Measurements from ENCODE around the gene TRAF3.

Gene TRAF3

GRCh38 chr14:102751088-102751487 is 26.2 kb upstream of the TRAF3 start:
- Histone ChIP-seq H3K4me3 (ENCODE audit: low read depth in 1 of 5, low read length in 5 of 5) (no peak overlapping the region), H3K9me3 (ENCODE audit: control insufficient read depth in 5 of 5, low read length in 5 of 5) (no peaks in the 10 kb centered on the region), H3K4me1 (ENCODE audit: control insufficient read depth in 5 of 5, insufficient read depth in 5 of 5, low read length in 5 of 5) (no peaks in the 10 kb centered on the region), H3K36me3 (ENCODE audit: control insufficient read depth in 5 of 5, insufficient read depth in 5 of 5, low read length in 5 of 5) (peaks cover 0 to 8% (median 3%) of the 10 kb centered on the region in 5 donors), H3K27ac (ENCODE audit: low read depth, low read length) (no peak overlapping the region), H3K27me3 (ENCODE audit: control insufficient read depth in 5 of 5, insufficient read depth in 4 of 5, low read length in 5 of 5) (no peaks in the 10 kb centered on the region), H3K9ac (ENCODE audit: low read length in 5 of 5) (no peak overlapping the region)

GRCh38 chr14:102752239-102752847 is 24.9 kb upstream of the TRAF3 start:
- Histone ChIP-seq H3K27ac (ENCODE audit: low read depth, low read length) (no peak overlapping the region), H3K9ac (ENCODE audit: low read length in 5 of 5) (no peak overlapping the region), H3K4me1 (ENCODE audit: control insufficient read depth in 5 of 5, insufficient read depth in 5 of 5, low read length in 5 of 5) (no peaks in the 10 kb centered on the region), H3K27me3 (ENCODE audit: control insufficient read depth in 5 of 5, insufficient read depth in 4 of 5, low read length in 5 of 5) (no peaks in the 10 kb centered on the region), H3K36me3 (ENCODE audit: control insufficient read depth in 5 of 5, insufficient read depth in 5 of 5, low read length in 5 of 5) (peaks cover 0 to 5% (median 1%) of the 10 kb centered on the region in 5 donors), H3K4me3 (ENCODE audit: low read depth in 1 of 5, low read length in 5 of 5) (no peak overlapping the region), H3K9me3 (ENCODE audit: control insufficient read depth in 5 of 5, low read length in 5 of 5) (no peaks in the 10 kb centered on the region)

GRCh38 chr14:102754370-102755262 is 22.6 kb upstream of the TRAF3 start:
- Histone ChIP-seq H3K27ac (ENCODE audit: low read depth, low read length) (no peak overlapping the region), H3K9me3 (ENCODE audit: control insufficient read depth in 5 of 5, low read length in 5 of 5) (no peaks in the 10 kb centered on the region), H3K4me3 (ENCODE audit: low read depth in 1 of 5, low read length in 5 of 5) (no peak overlapping the region), H3K27me3 (ENCODE audit: control insufficient read depth in 5 of 5, insufficient read depth in 4 of 5, low read length in 5 of 5) (peaks cover 0 to 4% (median 0%) of the 10 kb centered on the region in 5 donors), H3K9ac (ENCODE audit: low read length in 5 of 5) (no peak overlapping the region), H3K36me3 (ENCODE audit: control insufficient read depth in 5 of 5, insufficient read depth in 5 of 5, low read length in 5 of 5) (no peaks in the 10 kb centered on the region), H3K4me1 (ENCODE audit: control insufficient read depth in 5 of 5, insufficient read depth in 5 of 5, low read length in 5 of 5) (no peaks in the 10 kb centered on the region)

- no peak overlapping the region for H3K4me3 ChIP-seq (ENCODE audit: low read depth in 1 of 5, low read length in 5 of 5)
- no peak overlapping the region for H3K27ac ChIP-seq (ENCODE audit: low read depth, low read length)
- no peaks in the 10 kb centered on the region for H3K36me3 ChIP-seq (ENCODE audit: control insufficient read depth in 5 of 5, insufficient read depth in 5 of 5, low read length in 5 of 5)
- no peak overlapping the region for H3K9ac ChIP-seq (ENCODE audit: low read length in 5 of 5)
- H3K27me3 ChIP-seq (ENCODE audit: control insufficient read depth in 5 of 5, insufficient read depth in 4 of 5, low read length in 5 of 5), result peaks cover 7 to 19% (median 11%) of the 10 kb centered on the region in 5 donors
- H3K4me1 ChIP-seq (ENCODE audit: control insufficient read depth in 5 of 5, insufficient read depth in 5 of 5, low read length in 5 of 5), result peaks cover 0 to 9% (median 0%) of the 10 kb centered on the region in 5 donors
- no peaks in the 10 kb centered on the region for H3K9me3 ChIP-seq (ENCODE audit: control insufficient read depth in 5 of 5, low read length in 5 of 5)
Observed at GRCh38 chr14:102757646-102758045, 19.6 kb upstream of the TRAF3 start.

- Histone ChIP-seq H3K4me3 (ENCODE audit: low read depth in 1 of 5, low read length in 5 of 5) (no peak overlapping the region), H3K9ac (ENCODE audit: low read length in 5 of 5) (no peak overlapping the region), H3K9me3 (ENCODE audit: control insufficient read depth in 5 of 5, low read length in 5 of 5) (no peaks in the 10 kb centered on the region), H3K4me1 (ENCODE audit: control insufficient read depth in 5 of 5, insufficient read depth in 5 of 5, low read length in 5 of 5) (peaks cover 0 to 9% (median 0%) of the 10 kb centered on the region in 5 donors), H3K36me3 (ENCODE audit: control insufficient read depth in 5 of 5, insufficient read depth in 5 of 5, low read length in 5 of 5) (no peaks in the 10 kb centered on the region), H3K27me3 (ENCODE audit: control insufficient read depth in 5 of 5, insufficient read depth in 4 of 5, low read length in 5 of 5) (peaks cover 7 to 22% (median 11%) of the 10 kb centered on the region in 5 donors), H3K27ac (ENCODE audit: low read depth, low read length) (no peak overlapping the region)
Observed at GRCh38 chr14:102758087-102758486, 19.2 kb upstream of the TRAF3 start.

- H3K36me3 ChIP-seq (ENCODE audit: control insufficient read depth in 5 of 5, insufficient read depth in 5 of 5, low read length in 5 of 5), result no peaks in the 10 kb centered on the region
- H3K27me3 ChIP-seq (ENCODE audit: control insufficient read depth in 5 of 5, insufficient read depth in 4 of 5, low read length in 5 of 5), result peaks cover 7 to 26% (median 11%) of the 10 kb centered on the region in 5 donors
- H3K4me1 ChIP-seq (ENCODE audit: control insufficient read depth in 5 of 5, insufficient read depth in 5 of 5, low read length in 5 of 5), result peaks cover 0 to 15% (median 3%) of the 10 kb centered on the region in 5 donors
- H3K9me3 ChIP-seq (ENCODE audit: control insufficient read depth in 5 of 5, low read length in 5 of 5), result no peaks in the 10 kb centered on the region
- H3K27ac ChIP-seq (ENCODE audit: low read depth, low read length), result no peak overlapping the region
- H3K4me3 ChIP-seq (ENCODE audit: low read depth in 1 of 5, low read length in 5 of 5), result no peak overlapping the region
- H3K9ac ChIP-seq (ENCODE audit: low read length in 5 of 5), result no peak overlapping the region
Observed at GRCh38 chr14:102759456-102760187, 17.6 kb upstream of the TRAF3 start.

GRCh38 chr14:102760496-102761193 is 16.6 kb upstream of the TRAF3 start:
- Histone ChIP-seq H3K4me1 (ENCODE audit: control insufficient read depth in 5 of 5, insufficient read depth in 5 of 5, low read length in 5 of 5) (peaks cover 0 to 15% (median 3%) of the 10 kb centered on the region in 5 donors), H3K36me3 (ENCODE audit: control insufficient read depth in 5 of 5, insufficient read depth in 5 of 5, low read length in 5 of 5) (no peaks in the 10 kb centered on the region), H3K27ac (ENCODE audit: low read depth, low read length) (no peak overlapping the region), H3K9me3 (ENCODE audit: control insufficient read depth in 5 of 5, low read length in 5 of 5) (no peaks in the 10 kb centered on the region), H3K27me3 (ENCODE audit: control insufficient read depth in 5 of 5, insufficient read depth in 4 of 5, low read length in 5 of 5) (peaks cover 7 to 26% (median 11%) of the 10 kb centered on the region in 5 donors), H3K9ac (ENCODE audit: low read length in 5 of 5) (no peak overlapping the region), H3K4me3 (ENCODE audit: low read depth in 1 of 5, low read length in 5 of 5) (no peak overlapping the region)

GRCh38 chr14:102761206-102761605 is 16.0 kb upstream of the TRAF3 start:
- no peak overlapping the region for H3K9ac ChIP-seq (ENCODE audit: low read length in 5 of 5)

GRCh38 chr14:102764220-102764671 is 13.0 kb upstream of the TRAF3 start:
- Histone ChIP-seq H3K4me3 (ENCODE audit: low read depth in 1 of 5, low read length in 5 of 5) (no peak overlapping the region), H3K27ac (ENCODE audit: low read depth, low read length) (no peak overlapping the region), H3K36me3 (ENCODE audit: control insufficient read depth in 5 of 5, insufficient read depth in 5 of 5, low read length in 5 of 5) (no peaks in the 10 kb centered on the region), H3K4me1 (ENCODE audit: control insufficient read depth in 5 of 5, insufficient read depth in 5 of 5, low read length in 5 of 5) (peaks cover 0 to 20% (median 4%) of the 10 kb centered on the region in 5 donors), H3K9me3 (ENCODE audit: control insufficient read depth in 5 of 5, low read length in 5 of 5) (no peaks in the 10 kb centered on the region), H3K9ac (ENCODE audit: low read length in 5 of 5) (no peak overlapping the region), H3K27me3 (ENCODE audit: control insufficient read depth in 5 of 5, insufficient read depth in 4 of 5, low read length in 5 of 5) (peaks cover 7 to 24% (median 11%) of the 10 kb centered on the region in 5 donors)

More at GRCh38 chr14:102761206-102761605, 16.0 kb upstream of the TRAF3 start:
- Histone ChIP-seq H3K27ac (ENCODE audit: low read depth, low read length) (no peak overlapping the region), H3K4me3 (ENCODE audit: low read depth in 1 of 5, low read length in 5 of 5) (no peak overlapping the region), H3K9me3 (ENCODE audit: control insufficient read depth in 5 of 5, low read length in 5 of 5) (no peaks in the 10 kb centered on the region), H3K27me3 (ENCODE audit: control insufficient read depth in 5 of 5, insufficient read depth in 4 of 5, low read length in 5 of 5) (peaks cover 7 to 26% (median 11%) of the 10 kb centered on the region in 5 donors), H3K36me3 (ENCODE audit: control insufficient read depth in 5 of 5, insufficient read depth in 5 of 5, low read length in 5 of 5) (no peaks in the 10 kb centered on the region), H3K4me1 (ENCODE audit: control insufficient read depth in 5 of 5, insufficient read depth in 5 of 5, low read length in 5 of 5) (peaks cover 0 to 15% (median 3%) of the 10 kb centered on the region in 5 donors)

Measured in subcutaneous abdominal adipose tissue (tissue), 5 donors.